NCI-H460 (cell line): ENCODE measurements around the gene GREM2. TPM values are rescaled to one million over a fixed set of nuclear protein-coding genes. Genes with fewer than 3 reads are reported as not detected.

ENCODE experiments used
- DNase-seq: peaks from one replicate; pipeline ENCODE4 v3.0.0-alpha.2; 2016; ENCODE audit warnings: low read depth; ENCODE audit errors: extremely low read depth
- polyA plus RNA-seq: library from polyadenylated mRNA; depleted of rRNA; stranded (reverse); fragments of >200 nt; gene quantifications from 2 replicates; pipeline ENCODE4 v1.2.3, GENCODE V29; 2014; cell fraction: nucleus; rRNA removed
- total RNA-seq: library from RNA; depleted of rRNA; stranded (reverse); fragments of >200 nt; shearing (Covaris generic); gene quantifications from 2 replicates; pipeline ENCODE4 v1.2.3, GENCODE V29; 2014; rRNA removed

The GREM2 gene
- 44.0 and 50.0 TPM in 2 replicates for total RNA-seq
- polyA plus RNA-seq, result 25.9 and 34.5 TPM in 2 replicates

DNA sequence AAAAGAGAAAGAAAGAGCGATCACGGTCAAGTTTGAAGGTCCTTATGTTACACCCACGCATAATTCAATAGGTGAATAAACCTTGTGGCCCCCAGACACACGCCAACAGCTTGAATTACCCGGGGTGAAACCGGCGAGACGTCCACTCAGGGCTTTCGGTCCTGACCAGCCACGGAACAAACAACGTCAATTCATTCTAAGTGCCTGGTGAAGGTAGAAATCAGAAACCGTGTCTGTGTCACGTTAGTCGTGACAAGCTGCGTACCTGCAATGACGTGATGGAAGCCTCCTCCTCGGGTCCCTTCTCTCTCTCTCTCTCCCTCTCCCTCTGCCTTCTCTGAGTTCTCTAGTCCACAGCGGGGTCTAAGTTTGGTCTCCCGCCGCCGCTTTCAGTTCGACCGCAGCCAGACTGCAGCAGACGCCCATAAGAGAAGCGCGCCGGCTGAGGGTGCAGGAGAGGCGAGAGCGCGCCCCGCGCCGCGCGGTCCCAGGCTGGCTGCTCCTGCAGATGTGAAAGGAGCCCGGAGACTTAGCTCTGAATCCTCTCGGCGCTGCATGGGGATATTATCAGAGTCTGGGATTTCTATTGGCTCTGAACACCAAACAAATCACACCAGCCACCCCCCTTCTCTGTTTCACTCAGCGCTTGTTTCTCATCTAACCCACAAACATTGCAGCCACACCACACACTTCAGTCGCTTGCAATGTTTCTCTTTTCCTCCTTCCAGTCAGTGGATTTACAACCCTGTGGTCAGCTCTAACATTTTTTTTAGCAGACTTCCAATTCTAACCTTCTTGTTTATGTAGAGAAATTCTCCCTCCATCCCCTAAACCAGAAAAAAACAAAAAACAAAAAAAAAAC lies at the start of gene GREM2:
Gene GREM2, minus strand, starts transcription at position 537 of the 862 bp plus-strand sequence. CDS start 118,680 bp downstream, outside the sequence.
- peak; percentile 82 for DNase-seq

DNA sequence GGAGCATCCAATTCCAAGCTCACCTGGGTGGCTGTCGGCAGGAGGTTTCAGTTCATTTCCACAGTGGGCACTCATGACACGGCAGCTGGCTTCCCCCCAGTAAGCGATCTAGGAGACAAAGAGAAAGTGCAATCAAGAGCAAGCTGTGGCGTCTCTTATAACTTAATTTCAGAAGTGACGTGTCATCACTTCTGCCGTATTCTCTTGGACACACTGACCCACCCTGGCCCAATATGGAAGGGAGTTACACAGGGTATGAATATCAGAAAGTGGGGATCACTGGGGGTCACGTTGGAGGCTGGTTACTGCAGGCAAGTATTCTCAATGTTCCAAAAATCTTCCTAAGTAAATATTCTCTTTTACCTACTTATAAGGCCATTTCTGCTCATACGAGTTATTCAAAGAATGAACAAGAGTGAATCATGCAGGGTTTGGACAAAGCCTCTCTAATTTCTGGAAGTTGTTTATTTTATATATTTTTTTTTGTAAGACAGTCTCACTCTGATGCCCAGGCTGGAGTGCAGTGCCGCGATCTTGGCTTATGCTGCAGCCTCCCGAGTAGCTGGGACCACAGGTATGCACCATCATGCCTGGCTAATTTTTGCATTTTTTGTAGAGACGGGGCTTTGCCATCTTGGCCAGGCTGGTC lies 46.5 kb upstream of the GREM2 start:
- no peak for DNase-seq

DNA sequence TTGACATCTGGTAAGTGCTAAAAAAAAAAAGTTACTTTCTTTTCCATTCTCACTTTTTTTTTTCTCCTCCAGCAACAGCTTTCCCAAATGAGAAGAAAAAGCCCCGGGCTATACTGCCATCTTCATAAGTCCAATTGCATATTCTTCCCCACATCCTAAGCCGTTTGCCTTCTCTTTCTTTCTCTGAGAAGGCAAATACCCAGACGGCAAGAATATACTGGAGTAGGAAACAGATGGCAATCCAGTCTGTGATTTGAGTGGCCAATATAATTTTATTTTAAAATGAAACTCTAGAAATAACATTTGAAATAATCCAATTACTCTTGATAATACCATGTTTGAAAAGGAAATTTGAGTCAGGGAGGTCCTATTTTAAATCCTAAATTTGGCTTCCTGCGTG lies 44.6 kb upstream of the GREM2 start:
- DNase-seq, result no peak

DNA sequence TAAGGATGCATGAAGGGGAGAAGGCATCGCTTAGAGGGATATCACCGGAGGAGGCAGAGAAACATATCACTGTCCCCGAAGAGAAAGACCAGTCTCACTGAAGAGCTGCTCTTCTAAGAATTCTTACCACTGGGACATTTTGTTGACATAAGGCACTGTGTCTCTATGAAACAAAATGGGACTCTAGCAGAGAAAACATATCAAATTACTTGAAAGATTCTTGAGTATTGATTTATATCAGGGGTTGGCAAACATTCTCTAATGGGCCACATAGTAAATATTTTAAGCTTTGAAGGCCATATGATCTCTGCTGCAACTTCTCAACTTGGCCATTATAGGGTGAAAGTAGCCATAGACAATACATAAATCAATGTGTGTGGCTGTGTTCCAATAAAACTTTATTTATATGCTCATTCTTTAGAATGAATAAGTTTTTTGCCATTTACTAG lies 41.0 kb upstream of the GREM2 start:
- no peak for DNase-seq

DNA sequence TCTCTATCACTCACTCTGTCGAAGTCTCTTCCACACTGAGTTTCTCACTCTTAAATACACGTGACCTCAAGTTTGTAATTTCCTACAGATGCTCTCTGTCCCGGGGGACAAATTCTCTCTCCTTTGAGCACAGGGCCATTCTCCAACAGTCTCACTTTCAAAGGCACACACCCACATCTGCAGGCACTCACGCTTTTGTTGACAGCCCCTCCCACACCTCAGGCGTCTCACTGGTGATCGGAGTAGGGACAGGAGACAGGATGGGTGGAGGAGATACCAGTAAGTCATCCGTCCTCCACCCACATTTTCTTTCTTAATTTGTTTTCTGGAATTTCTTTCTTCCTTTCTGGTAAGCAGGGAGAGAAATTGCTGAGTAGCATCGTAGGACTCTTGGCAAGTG lies 40.6 kb upstream of the GREM2 start:
- no peak for DNase-seq

DNA sequence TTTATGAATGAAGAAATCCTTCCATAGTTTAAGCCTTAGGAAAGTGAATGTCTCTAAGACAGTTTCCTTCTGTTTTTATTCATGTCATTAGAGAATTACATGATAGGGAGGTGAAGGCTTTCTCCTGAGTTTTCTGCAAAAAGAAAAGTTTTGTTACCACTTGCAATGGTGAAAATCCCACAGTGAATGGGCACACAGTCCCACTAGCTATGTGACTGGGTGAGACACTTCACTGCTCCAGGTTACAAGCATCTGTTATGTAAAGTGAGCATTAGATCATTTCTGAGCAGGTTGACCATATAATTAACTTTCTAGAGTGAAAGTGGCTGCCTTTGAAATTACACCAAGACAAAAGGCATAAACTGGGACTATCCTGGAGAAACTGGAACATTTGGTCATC lies 38.9 kb upstream of the GREM2 start:
- DNase-seq, result no peak

DNA sequence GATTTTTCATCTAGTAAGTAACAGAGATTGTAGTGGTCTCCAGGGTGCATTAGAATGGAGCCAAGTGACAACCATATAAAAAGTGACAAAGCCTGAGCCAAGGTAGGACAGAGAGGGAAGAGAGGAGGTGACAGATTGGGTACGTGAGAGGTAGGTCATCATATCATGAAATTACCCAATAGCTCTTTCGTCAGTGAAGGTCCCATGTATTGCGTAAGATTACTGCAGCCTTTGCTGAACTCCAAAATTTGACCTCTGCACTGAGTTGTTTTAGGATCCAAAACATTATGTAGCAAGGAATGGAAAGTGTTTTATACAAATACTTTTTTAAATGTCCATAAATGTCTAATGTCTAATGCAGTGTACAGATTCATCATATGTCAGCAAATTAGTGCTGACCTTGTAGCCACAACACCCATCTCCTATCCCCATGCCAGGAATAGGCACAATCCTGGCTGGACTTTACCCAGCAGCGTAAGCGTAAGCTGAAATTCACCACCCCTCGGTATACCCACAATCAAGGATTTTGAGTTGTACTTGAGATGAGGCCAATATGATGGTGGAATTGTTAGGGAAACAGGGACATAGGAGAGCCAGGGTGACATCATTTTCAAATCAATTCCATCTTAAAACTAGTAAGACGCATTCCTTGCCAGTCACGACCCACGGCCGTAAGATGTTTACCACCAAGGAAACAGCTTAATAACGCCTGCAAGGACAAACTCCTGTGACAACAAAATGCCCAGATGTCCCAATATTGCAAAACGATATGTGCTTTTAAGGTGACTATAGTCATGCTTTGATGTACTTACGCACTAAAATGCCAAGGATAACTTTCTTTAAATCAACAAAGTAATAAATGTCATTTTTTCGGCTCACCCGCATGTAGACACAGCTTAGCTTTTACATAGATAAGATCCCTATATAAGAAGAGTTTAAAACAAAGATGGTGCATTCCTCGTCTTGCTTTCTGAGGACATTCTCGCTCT lies 38.1 kb upstream of the GREM2 start:
- DNase-seq, result no peak

DNA sequence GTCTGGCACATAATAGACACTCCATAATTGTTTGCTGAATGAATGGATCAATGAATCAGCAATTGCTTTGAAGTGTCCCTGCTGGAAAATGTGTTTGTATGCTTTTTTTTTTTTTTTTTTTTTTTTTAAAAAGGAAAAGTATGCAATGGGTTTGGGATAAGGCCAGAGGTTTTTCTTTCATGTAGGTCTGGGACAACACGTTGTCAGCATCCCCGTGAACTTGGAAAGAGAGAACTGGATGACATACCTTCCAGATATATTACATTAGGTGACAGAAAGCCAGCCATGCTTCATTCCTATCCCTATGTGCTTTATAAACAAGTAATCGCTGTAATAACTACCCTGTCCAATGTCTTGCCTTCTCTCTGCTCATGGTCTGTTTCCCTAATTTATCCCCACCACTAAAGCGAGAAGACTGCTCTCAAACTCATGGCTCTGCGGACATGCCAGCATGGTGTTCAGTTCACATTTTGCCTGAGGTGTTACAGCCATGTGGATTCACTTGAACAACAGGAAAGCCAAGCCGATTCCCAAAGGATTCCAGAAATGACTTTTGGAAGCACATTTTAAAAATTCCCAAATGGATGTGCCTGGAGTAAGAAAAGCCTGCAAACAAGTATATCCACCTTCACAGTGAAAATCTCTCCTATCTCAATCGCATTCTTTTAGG lies 34.8 kb upstream of the GREM2 start:
- no peak for DNase-seq

DNA sequence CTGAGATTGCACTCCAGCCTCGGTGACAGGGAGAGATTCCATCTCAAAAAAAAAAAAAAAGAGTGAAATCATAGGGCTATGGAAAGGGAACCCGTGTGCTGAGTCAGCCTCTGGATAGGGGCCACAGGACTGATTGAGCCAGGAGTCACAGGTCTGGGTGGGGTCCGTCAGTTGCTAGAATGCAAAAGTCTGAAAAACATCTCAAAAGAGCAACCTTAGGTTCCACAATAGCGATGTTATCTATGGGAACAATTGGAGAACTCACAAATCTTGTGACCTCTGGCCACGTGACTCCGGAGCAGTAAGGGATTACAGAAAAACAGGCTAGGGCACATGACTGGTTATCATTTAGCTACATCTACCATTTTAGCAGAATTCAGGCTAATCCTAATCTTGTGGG lies 32.8 kb upstream of the GREM2 start:
- no peak for DNase-seq

DNA sequence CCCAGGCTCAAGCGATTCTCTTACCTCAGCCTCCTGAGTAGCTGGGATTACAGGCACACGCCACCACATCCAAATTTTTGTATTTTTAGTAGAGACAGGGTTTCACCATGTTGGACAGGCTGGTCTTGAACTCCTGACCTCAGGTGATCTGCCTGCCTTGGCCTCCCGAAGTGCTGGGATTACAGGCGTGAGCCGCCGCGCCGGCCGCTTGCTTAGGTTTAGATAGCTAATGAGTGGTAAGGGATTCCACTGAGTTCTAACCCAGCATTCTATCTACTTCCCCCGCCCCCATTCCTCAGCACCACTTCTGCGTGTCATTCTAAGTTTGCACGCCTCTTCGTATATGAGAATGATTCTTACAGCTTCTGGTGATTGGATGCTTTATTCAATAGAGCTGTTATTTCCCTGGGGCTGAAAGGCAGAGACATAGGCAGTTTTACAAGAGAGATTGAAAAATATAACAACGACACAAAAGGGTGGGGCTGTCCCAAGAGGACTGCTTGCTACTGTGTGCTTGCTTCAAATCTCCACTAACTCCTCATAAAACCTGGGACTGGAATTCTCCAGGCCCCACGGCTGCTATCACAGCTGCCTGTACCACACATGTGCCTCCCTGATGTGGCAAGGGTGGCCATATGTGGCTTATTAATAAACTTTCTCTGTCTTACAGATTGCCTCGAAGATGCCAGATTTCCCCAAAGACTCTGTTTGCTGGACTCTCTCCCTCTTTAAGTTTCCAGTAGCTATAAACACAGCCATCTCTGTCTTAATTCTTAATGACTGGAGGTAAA lies 23.7 kb upstream of the GREM2 start:
- no peak for DNase-seq

DNA sequence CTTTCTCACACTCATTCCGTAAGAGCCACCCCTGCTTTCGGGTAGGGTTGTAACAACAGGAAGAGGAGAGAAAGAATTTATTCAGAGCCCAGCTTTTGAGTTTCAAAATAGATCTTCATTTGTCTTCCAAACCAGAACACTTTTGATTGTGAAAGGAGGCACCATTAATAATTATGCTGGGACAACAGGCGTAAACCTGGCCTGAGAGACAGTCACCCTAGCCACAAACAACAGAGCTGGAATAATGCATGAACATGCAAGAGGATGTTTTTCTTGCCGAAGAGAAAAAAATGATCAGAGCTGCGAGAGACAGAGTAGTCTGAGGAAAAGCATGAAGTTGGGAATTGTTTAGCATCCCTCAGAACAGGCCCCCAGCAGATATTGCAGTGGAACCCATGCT lies 18.5 kb upstream of the GREM2 start:
- DNase-seq, result no peak

DNA sequence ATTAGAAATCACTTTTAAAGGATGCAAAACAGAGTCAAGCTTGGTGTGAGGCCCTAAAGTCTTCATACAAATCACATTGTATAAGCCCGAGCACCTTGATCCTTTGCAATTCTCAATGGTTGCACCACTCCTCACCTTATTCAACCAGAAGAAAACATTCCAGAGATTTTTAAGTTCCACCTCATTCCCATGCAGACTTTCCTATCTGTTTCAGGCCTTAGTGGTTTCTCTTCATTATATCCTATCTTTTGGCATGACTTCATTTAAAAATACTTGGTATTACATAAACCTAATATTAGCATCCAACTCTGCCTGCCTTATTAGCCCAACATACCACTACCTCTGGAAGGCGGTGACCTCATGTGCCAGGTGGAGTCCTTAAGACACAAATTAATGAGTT lies 9.3 kb upstream of the GREM2 start:
- no peak for DNase-seq

DNA sequence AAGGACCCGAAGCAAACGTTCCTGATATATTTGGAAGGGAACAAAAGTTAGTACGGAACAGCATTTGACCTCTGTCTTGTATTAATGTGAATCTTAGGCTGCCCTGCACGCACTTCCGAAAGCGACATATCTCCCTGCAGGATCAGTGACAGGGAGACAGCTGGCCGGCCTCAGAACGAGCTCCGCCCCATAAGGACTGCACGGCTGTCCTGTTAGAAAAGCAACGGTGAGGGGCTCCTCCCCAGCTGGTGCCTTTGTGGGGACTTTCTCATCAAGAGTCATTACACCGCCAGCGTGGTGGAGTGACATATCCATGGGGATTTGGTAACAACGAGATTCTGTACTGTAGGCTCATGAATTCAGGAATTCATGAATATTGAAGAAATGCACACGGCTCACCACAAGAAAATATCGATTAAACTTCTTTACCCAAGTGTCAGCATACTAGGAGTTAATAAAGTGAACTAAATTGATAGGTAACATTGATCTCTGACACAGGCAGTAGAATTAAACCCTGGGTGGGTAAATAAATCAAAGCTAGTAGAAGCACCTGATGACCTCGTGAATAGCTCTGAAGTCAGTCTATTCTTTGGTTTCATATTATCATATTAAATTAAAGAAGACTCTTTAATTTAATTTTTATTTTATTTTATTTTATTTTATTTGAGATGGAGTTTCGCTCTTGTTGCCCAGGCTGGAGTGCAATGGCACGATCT lies 8.1 kb upstream of the GREM2 start:
- DNase-seq, result no peak

DNA sequence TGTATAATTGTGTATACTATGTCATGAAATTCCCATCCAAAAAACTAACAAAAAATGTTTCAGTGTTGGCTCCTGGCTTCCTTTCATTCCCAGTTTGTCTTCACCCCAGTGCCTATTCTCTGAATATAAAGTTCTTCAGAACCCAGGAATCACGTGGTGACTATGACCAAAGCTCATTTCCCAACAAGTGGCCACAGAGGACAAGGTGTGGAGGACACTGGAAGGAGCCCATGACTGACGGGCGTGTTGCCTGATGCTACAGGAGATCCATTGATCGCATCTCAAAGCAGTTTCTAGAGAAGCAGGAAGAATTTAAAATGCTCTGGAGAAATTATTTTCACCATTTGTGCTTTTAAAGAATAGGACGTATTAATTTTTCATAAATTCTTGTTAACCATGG lies 7.4 kb upstream of the GREM2 start:
- DNase-seq, result no peak

DNA sequence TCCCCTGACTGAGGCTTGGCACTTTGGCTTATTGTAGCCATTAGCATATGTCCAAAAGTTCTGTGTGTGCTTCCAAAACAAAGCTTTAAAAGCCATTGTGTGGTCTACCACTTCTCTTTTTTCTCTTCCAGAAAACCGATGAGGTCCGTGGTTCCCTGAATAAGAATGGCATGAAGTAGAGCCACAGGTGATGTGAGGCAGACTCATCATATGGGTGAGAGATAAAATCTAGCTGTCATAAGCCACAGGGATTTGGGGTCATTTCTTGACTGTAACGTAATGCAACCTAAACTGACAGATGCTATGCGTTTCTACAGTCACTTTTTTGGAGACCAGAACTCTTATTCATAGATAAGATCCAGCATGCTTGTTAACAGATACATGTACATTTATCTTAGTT lies 7.0 kb upstream of the GREM2 start:
- no peak for DNase-seq

DNA sequence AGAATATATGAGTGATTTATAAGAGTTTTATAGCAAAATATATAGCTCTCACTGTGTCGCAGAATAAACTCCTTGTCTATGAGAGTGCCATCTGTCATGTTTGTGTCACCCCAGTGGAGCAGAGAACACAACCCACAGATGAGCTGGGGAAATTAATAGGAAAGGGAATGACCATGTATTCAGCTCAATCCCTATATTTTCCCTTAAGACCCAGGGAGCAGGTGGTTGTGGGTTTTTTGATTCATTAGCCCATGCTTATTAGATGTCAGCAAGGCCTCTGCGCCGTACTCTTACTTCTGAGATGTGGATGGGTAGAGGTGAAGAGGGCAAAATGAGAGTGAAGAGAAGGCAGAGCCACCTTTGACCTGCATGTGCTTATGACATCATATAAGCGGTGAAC lies 4.1 kb upstream of the GREM2 start:
- no peak for DNase-seq

DNA sequence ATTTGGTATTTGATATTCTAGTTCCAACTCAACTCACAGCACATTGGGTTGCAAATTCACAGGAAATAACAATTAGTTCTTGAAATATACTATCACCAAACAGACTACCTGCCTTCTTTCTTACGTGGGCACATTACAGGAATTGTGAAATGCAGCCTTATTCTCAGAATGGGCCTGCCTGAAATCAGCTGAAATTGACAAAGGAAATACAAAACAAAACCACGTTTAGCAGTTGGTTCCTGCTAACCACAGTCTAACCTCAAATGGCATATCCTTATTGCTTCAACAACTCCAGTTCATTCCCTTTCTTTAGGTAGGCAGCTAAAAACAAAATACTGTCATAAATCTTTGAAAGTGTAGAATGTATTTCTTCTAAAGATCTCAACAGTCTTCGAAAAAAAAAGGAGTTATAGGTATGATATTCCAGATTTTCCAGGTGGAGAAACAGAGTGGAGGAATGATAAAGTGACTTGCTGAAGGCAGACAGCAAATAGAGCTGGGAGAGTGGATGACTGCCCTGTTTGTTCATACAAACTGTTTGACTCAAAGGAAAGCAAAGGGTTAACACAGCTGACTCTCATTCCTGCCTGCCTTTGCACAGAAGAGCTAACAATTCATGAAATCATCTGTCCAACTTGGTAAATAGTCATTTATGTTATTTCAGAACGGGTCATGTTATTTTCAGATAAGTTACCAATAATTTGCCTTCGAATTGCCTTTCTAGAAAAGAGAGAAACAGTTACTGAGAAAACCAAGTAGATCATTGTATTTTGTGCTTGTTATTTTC lies 1.6 kb upstream of the GREM2 start:
- DNase-seq, result no peak

DNA sequence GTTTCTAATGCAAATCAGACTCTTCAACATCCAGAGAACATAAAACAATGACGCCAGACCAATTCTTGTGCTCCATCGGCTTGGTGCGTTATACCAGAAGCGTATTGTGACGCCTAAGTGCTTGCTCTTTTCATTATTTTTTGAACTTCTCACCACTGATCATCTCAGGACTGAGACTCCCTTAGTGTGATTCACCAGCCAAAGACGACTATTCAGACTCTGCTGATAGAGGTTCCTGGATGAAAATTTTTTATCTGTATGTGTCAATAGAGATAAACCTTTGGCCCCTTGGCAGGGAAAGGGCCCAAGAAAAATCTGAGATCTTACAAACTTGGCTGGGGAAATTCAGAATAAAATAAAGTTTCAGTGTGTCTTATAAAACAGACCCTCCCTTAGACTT lies 856 bp upstream of the GREM2 start:
- no peak for DNase-seq
